Ramos (cell line): Measurements from ENCODE around the gene PASK.
"Not testable (repeated sequence)": the region's sequence is repeated elsewhere in the genome, so short reads cannot be mapped to it uniquely, and the experiment has no call there.

Experiments
- in situ Hi-C: fragments of 300-500 bp; cut with MboI; formaldehyde crosslinking; loops from one replicate; pipeline ENCODE4 v1.14.3; 2022; ENCODE audit warnings: low sequenced_read_pairs; ENCODE audit not compliant: unreplicated experiment

The PASK gene

GRCh38 chr2:241148891-241149674 lies at the start of gene PASK:
Gene PASK, minus strand, starts transcription at chr2:241149472. Its CDS starts 6,440 bp downstream, at chr2:241143032.
- in situ Hi-C loops = no loop called here

GRCh38 chr2:241198381-241199279 lies 49.4 kb upstream of the PASK start:
- in situ Hi-C loops = no loop called here

- in situ Hi-C loops = no loop called here
Observed at GRCh38 chr2:241197947-241198346, 48.7 kb upstream of the PASK start.

- in situ Hi-C loops = not testable (repeated sequence)
Observed at GRCh38 chr2:241197246-241197645, 48.0 kb upstream of the PASK start.

GRCh38 chr2:241195506-241196130 lies 46.3 kb upstream of the PASK start:
- in situ Hi-C loops = no loop called here

GRCh38 chr2:241194811-241195210 lies 45.5 kb upstream of the PASK start:
- in situ Hi-C loops = no loop called here

- in situ Hi-C loops = no loop called here
Observed at GRCh38 chr2:241193271-241193670, 44.0 kb upstream of the PASK start.

- in situ Hi-C loops = no loop called here
Observed at GRCh38 chr2:241191081-241191480, 41.8 kb upstream of the PASK start.

GRCh38 chr2:241190291-241190981 lies 41.2 kb upstream of the PASK start:
- in situ Hi-C loops = no loop called here

- in situ Hi-C loops = no loop called here
Observed at GRCh38 chr2:241189856-241190201, 40.6 kb upstream of the PASK start.

- in situ Hi-C loops = no loop called here
Observed at GRCh38 chr2:241189093-241189855, 40.0 kb upstream of the PASK start.

GRCh38 chr2:241188361-241189092 lies 39.3 kb upstream of the PASK start, which contains the start of gene ANO7:
Gene ANO7, plus strand, starts transcription at chr2:241188677. Its CDS starts 1,387 bp downstream, at chr2:241190064.
- in situ Hi-C loops = no loop called here

- in situ Hi-C loops = no loop called here
Observed at GRCh38 chr2:241187918-241188234, 38.6 kb upstream of the PASK start.

- in situ Hi-C loops = no loop called here
Observed at GRCh38 chr2:241187101-241187917, 38.0 kb upstream of the PASK start.

- in situ Hi-C loops = no loop called here
Observed at GRCh38 chr2:241185961-241186360, 36.7 kb upstream of the PASK start.

GRCh38 chr2:241184901-241185300 lies 35.6 kb upstream of the PASK start:
- in situ Hi-C loops = no loop called here

- in situ Hi-C loops = no loop called here
Observed at GRCh38 chr2:241183221-241183620, 33.9 kb upstream of the PASK start.

- in situ Hi-C loops = no loop called here
Observed at GRCh38 chr2:241182531-241183133, 33.4 kb upstream of the PASK start.
